GM23248 (cell line): ENCODE measurements around the gene SCYL1. TPM values are rescaled to one million over a fixed set of nuclear protein-coding genes. Genes with fewer than 3 reads are reported as not detected.

ENCODE experiments used
- DNase-seq: peaks from one replicate; pipeline ENCODE4 v3.0.0-alpha.2; 2015
- H2AFZ ChIP-seq: fragments of 200-600 bp; sonication (generic); 2 replicates; pipeline ENCODE4 v1.6.1; 2016; ENCODE audit warnings: antibody characterized with exemption
- H3F3A ChIP-seq: fragments of 200-600 bp; sonication (generic); 2 replicates; pipeline ENCODE4 v1.6.1; 2016; ENCODE audit warnings: mild to moderate bottlenecking, antibody characterized with exemption, mixed run types; ENCODE audit not compliant: insufficient read depth
- H3K27ac ChIP-seq: fragments of 200-600 bp; sonication (generic); 2 replicates; pipeline ENCODE4 v1.5.1; 2016; ENCODE audit warnings: mild to moderate bottlenecking
- H3K27me3 ChIP-seq: fragments of 200-600 bp; sonication (generic); replicated peaks from 2 replicates; pipeline ENCODE4 v1.6.1; 2016; ENCODE audit warnings: mild to moderate bottlenecking; ENCODE audit not compliant: insufficient read depth
- H3K36me3 ChIP-seq: fragments of 200-600 bp; sonication (generic); 2 replicates; pipeline ENCODE4 v1.6.1; 2016; ENCODE audit warnings: low read depth, mild to moderate bottlenecking
- H3K4me1 ChIP-seq: fragments of 200-600 bp; sonication (generic); 2 replicates; pipeline ENCODE4 v1.6.1; 2016; ENCODE audit warnings: mild to moderate bottlenecking; ENCODE audit not compliant: insufficient read depth
- H3K4me2 ChIP-seq: fragments of 200-600 bp; sonication (generic); one replicate; pipeline ENCODE4 v1.6.1; 2016; ENCODE audit warnings: mild to moderate bottlenecking; ENCODE audit not compliant: unreplicated experiment
- H3K4me3 ChIP-seq: fragments of 200-600 bp; sonication (generic); 2 replicates; pipeline ENCODE4 v1.5.1; 2016; ENCODE audit warnings: mild to moderate bottlenecking
- H3K79me2 ChIP-seq: fragments of 200-600 bp; sonication (generic); 2 replicates; pipeline ENCODE4 v1.6.1; 2016; ENCODE audit warnings: mild to moderate bottlenecking; ENCODE audit not compliant: insufficient read depth
- H3K9ac ChIP-seq: fragments of 200-600 bp; sonication (generic); 2 replicates; pipeline ENCODE4 v1.6.1; 2016; ENCODE audit warnings: mild to moderate bottlenecking
- H3K9me2 ChIP-seq: fragments of 200-600 bp; sonication (generic); 2 replicates; pipeline ENCODE4 v1.6.1; 2016; ENCODE audit warnings: mixed run types, mild to moderate bottlenecking, moderate library complexity; ENCODE audit not compliant: insufficient read depth
- H3K9me3 ChIP-seq: fragments of 200-600 bp; sonication (generic); one replicate; pipeline ENCODE4 v1.6.1; 2017; ENCODE audit warnings: low read depth
- H4K20me1 ChIP-seq: fragments of 200-600 bp; sonication (generic); 2 replicates; pipeline ENCODE4 v1.6.0; 2016; ENCODE audit not compliant: insufficient read depth
- EZH2 ChIP-seq: fragments of 200-600 bp; sonication (generic); IDR thresholded peaks from 2 replicates; pipeline ENCODE4 v1.6.1; 2018; ENCODE audit warnings: antibody characterized with exemption, mild to moderate bottlenecking; ENCODE audit not compliant: insufficient read depth, poor library complexity, severe bottlenecking
- EZH2phosphoT487 ChIP-seq: fragments of 200-600 bp; sonication (generic); IDR thresholded peaks from 2 replicates; pipeline ENCODE4 v1.6.1; 2018; ENCODE audit warnings: antibody characterized with exemption, moderate library complexity, mild to moderate bottlenecking, low read depth; ENCODE audit not compliant: insufficient read depth
- WGBS, 2 experiments: methylation state at CpG; one replicate each; pipeline ENCODE4 v1.1.6; 2015 to 2017; ENCODE audit warnings: low lambda C conversion rate in 2 of 2, low coverage in 1 of 2; ENCODE audit errors: missing lambda C conversion rate in 2 of 2; 5-methylcytosine and 5-hydroxymethylcytosine counted together
- in situ Hi-C: fragments of 300-500 bp; cut with MboI; formaldehyde crosslinking; loops from 2 replicates; pipeline ENCODE4 v1.15.0; 2020
- polyA plus RNA-seq: library from polyadenylated mRNA; unstranded; fragments of >200 nt; fragmentation: Nextera tagmentation; extraction: Ambion mirVana; gene quantifications from 2 replicates; pipeline ENCODE4 v1.2.1, GENCODE V29; 2016
- total RNA-seq: library from RNA; depleted of rRNA; stranded (reverse); fragments of >200 nt; shearing (Covaris generic); gene quantifications from 2 replicates; pipeline ENCODE4 v1.2.3, GENCODE V29; 2014

Gene SCYL1
- total and polyA plus RNA-seq, 2 experiments from 2014 or later: 90.7 to 115 TPM

- Histone ChIP-seq H3K4me3 (peak overlapping the region; percentile 92), H2AFZ (no peak overlapping the region), H3K79me2 (peaks cover 61% of the 10 kb centered on the region), H3K4me1 (peaks cover 36% of the 10 kb centered on the region), H3K36me3 (no peaks in the 10 kb centered on the region), H3F3A (peaks cover 13% of the 10 kb centered on the region), H4K20me1 (no peaks in the 10 kb centered on the region), H3K27me3 (no peaks in the 10 kb centered on the region), H3K27ac (peak overlapping the region; percentile 72), H3K9me3 (no peaks in the 10 kb centered on the region), H3K4me2 (peak overlapping the region; percentile 70), H3K9me2 (no peaks in the 10 kb centered on the region), H3K9ac (peak overlapping the region; percentile 92)
- in situ Hi-C loops: no loop called here
- TF ChIP-seq EZH2 (no peak), EZH2phosphoT487 (no peak)
- 1 to 2% methylated on average over 21 to 65 of the region's 67 CpGs for WGBS, 2 experiments
- peak; percentile 97 for DNase-seq
These were observed 49.4 kb downstream of the SCYL1 start for GRCh38 chr11:65574109-65574810.

GRCh38 chr11:65574811-65575567 lies 50.1 kb downstream of the SCYL1 start:
- Histone ChIP-seq H3K27me3 (no peaks in the 10 kb centered on the region), H3K4me1 (peaks cover 36% of the 10 kb centered on the region), H3F3A (peaks cover 10% of the 10 kb centered on the region), H4K20me1 (no peaks in the 10 kb centered on the region), H2AFZ (no peak overlapping the region), H3K9me2 (no peaks in the 10 kb centered on the region), H3K4me2 (peak overlapping the region; percentile 70), H3K4me3 (peak overlapping the region; percentile 92), H3K36me3 (no peaks in the 10 kb centered on the region), H3K9me3 (no peaks in the 10 kb centered on the region), H3K79me2 (peaks cover 59% of the 10 kb centered on the region), H3K9ac (peak overlapping the region; percentile 88), H3K27ac (peak overlapping the region; percentile 60)
- TF ChIP-seq EZH2phosphoT487 (no peak), EZH2 (no peak)
- peak; percentile 58 for DNase-seq
- 36 to 41% methylated on average over 28 of the region's 28 CpGs for WGBS, 2 experiments
- in situ Hi-C loops: no loop called here

- Histone ChIP-seq H3K9ac (peak within 1 kb of the TSS; percentile 88), H3K4me2 (peak within 1 kb of the TSS; percentile 88), H3F3A (peaks cover 10% of the 10 kb centered on the region), H3K27ac (peak within 1 kb of the TSS; percentile 77), H3K4me3 (peak within 1 kb of the TSS; percentile 92), H3K4me1 (peaks cover 36% of the 10 kb centered on the region), H2AFZ (0 out of 2 replicates have a peak within 1 kb of the TSS, but pooled peaks have one; percentile 25), H3K9me3 (no peaks in the 10 kb centered on the region), H4K20me1 (no peaks in the 10 kb centered on the region), H3K79me2 (peaks cover 54% of the 10 kb centered on the region), H3K36me3 (no peaks in the 10 kb centered on the region; the same call in 1 of the 2 replicates), H3K9me2 (no peaks in the 10 kb centered on the region), H3K27me3 (no peaks in the 10 kb centered on the region)
- TF ChIP-seq EZH2phosphoT487: no peak
- no peak for TF ChIP-seq EZH2
- peak; percentile 78 for DNase-seq
- in situ Hi-C loops: no loop called here
- 1 to 2% methylated on average over 33 to 46 of the region's 69 CpGs for WGBS, 2 experiments
These were observed 50.8 kb downstream of the SCYL1 start, which contains the start of gene EHBP1L1 for GRCh38 chr11:65575568-65576231. Gene EHBP1L1, plus strand, starts transcription at chr11:65576053. Its CDS starts 250 bp downstream, at chr11:65576303.

- no peaks in the 10 kb centered on the region for H3K9me3 ChIP-seq
- no peaks in the 10 kb centered on the region for H3K27me3 ChIP-seq
- peaks cover 48% of the 10 kb centered on the region for H3K79me2 ChIP-seq
- in situ Hi-C loops: no loop called here
- H2AFZ ChIP-seq: 0 out of 2 replicates have a peak overlapping the region, but pooled peaks have one; percentile 25
- TF ChIP-seq EZH2: no peak
- TF ChIP-seq EZH2phosphoT487: no peak
- H3K9ac ChIP-seq: peak overlapping the region; percentile 88
- WGBS, 2 experiments: 3% methylated on average over 16 to 23 of the region's 26 CpGs
- peak overlapping the region; percentile 92 for H3K4me3 ChIP-seq
- DNase-seq: peak; percentile 41
- H3K36me3 ChIP-seq: no peaks in the 10 kb centered on the region; the same call in 1 of the 2 replicates
- peaks cover 10% of the 10 kb centered on the region for H3F3A ChIP-seq
- no peaks in the 10 kb centered on the region for H4K20me1 ChIP-seq
- peak overlapping the region; percentile 77 for H3K27ac ChIP-seq
- H3K4me2 ChIP-seq: peak overlapping the region; percentile 88
- no peaks in the 10 kb centered on the region for H3K9me2 ChIP-seq
- peaks cover 32% of the 10 kb centered on the region for H3K4me1 ChIP-seq
These were observed 51.5 kb downstream of the SCYL1 start for GRCh38 chr11:65576232-65576866.
